Suprapubic skin (tissue), 4 donors: Measurements from ENCODE around the gene GZF1. TPM values are rescaled to one million over a fixed set of nuclear protein-coding genes. Genes with fewer than 3 reads are reported as not detected.

Experiments
- DNase-seq, 2 donors: peaks; one replicate each; pipeline ENCODE4 v3.0.0-alpha.2; 2019; ENCODE audit warnings: low spot score in 2 of 2
- H3K27ac ChIP-seq: fragments of 200-600 bp; sonication (generic); one replicate; pipeline ENCODE4 v1.5.1; 2019
- H3K27me3 ChIP-seq: fragments of 200-600 bp; sonication (generic); one replicate; pipeline ENCODE4 v1.5.1; 2019
- H3K36me3 ChIP-seq: fragments of 200-600 bp; sonication (generic); one replicate; pipeline ENCODE4 v1.5.1; 2019
- H3K4me1 ChIP-seq: fragments of 200-600 bp; sonication (generic); one replicate; pipeline ENCODE4 v1.5.1; 2019
- H3K4me3 ChIP-seq: fragments of 200-600 bp; sonication (generic); one replicate; pipeline ENCODE4 v1.5.1; 2019; ENCODE audit warnings: mild to moderate bottlenecking
- H3K9me3 ChIP-seq: fragments of 200-600 bp; sonication (generic); one replicate; pipeline ENCODE4 v1.5.1; 2019
- CTCF ChIP-seq, 2 donors: fragments of 200-600 bp in 1 of 2; fragments of 450-650 bp in 1 of 2; sonication (generic) in 1 of 2; IDR thresholded peaks; one replicate each; pipeline ENCODE4 v1.5.1; 2016 to 2019; ENCODE audit warnings: antibody characterized with exemption in 2 of 2, mild to moderate bottlenecking in 1 of 2, moderate library complexity in 1 of 2
- EP300 ChIP-seq: sonication (generic); formaldehyde crosslinking; IDR thresholded peaks from one replicate; pipeline ENCODE4 v1.6.1; 2017; ENCODE audit warnings: antibody characterized with exemption
- POLR2A ChIP-seq, 2 donors: fragments of 450-650 bp; IDR thresholded peaks; one replicate each; pipeline ENCODE4 v1.6.1; 2017; ENCODE audit warnings: antibody characterized with exemption in 2 of 2, mild to moderate bottlenecking in 2 of 2, moderate library complexity in 2 of 2
- POLR2AphosphoS5 ChIP-seq, 3 donors: sonication (generic); formaldehyde crosslinking; IDR thresholded peaks; one replicate each; pipeline ENCODE4 v1.6.1; 2017; ENCODE audit warnings: antibody characterized with exemption in 3 of 3
- WGBS: methylation state at CpG from one replicate; pipeline ENCODE4 v1.1.5; 2018; 5-methylcytosine and 5-hydroxymethylcytosine counted together
- total RNA-seq, 4 donors: library from RNA; depleted of rRNA; stranded (reverse); fragments of >200 nt; gene quantifications; one replicate each; pipeline ENCODE4 v1.1.0, GENCODE V29; 2016

GZF1 gene
- total RNA-seq, 4 donors from 2014 or later = 11.1 to 19.1 (median 15.2) TPM

- H3K9me3 ChIP-seq = no peaks in the 10 kb centered on the region
- no peaks in the 10 kb centered on the region for H3K36me3 ChIP-seq
- TF ChIP-seq CTCF (IDR thresholded peaks at IDR 0.05) = no peak
- no peak for TF ChIP-seq EP300
- TF ChIP-seq POLR2A (IDR thresholded peaks at IDR 0.05) = no peak
- no peak for TF ChIP-seq POLR2AphosphoS5 (IDR thresholded peaks at IDR 0.05)
- no peak overlapping the region for H3K27ac ChIP-seq
- no peak for DNase-seq
- no peak overlapping the region for H3K4me3 ChIP-seq
- H3K27me3 ChIP-seq = no peaks in the 10 kb centered on the region
- 81% methylated on average over 5 of the region's 5 CpGs for WGBS
- peaks cover 8% of the 10 kb centered on the region for H3K4me1 ChIP-seq
Observed at GRCh38 chr20:23317081-23317480, 44.9 kb upstream of the GZF1 start.

GRCh38 chr20:23318347-23318746 is 43.6 kb upstream of the GZF1 start:
- Histone ChIP-seq H3K27ac (no peak overlapping the region), H3K4me1 (peaks cover 8% of the 10 kb centered on the region), H3K4me3 (no peak overlapping the region), H3K9me3 (no peaks in the 10 kb centered on the region), H3K27me3 (no peaks in the 10 kb centered on the region), H3K36me3 (no peaks in the 10 kb centered on the region)
- no peak for DNase-seq
- 69% methylated on average over 5 of the region's 5 CpGs for WGBS
- TF ChIP-seq POLR2A (IDR thresholded peaks at IDR 0.05) (no peak), EP300 (no peak), POLR2AphosphoS5 (IDR thresholded peaks at IDR 0.05) (no peak), CTCF (IDR thresholded peaks at IDR 0.05) (no peak)

GRCh38 chr20:23320317-23320716 is 41.7 kb upstream of the GZF1 start:
- Histone ChIP-seq H3K27me3 (no peaks in the 10 kb centered on the region), H3K36me3 (no peaks in the 10 kb centered on the region), H3K4me1 (peaks cover 4% of the 10 kb centered on the region), H3K27ac (no peak overlapping the region), H3K9me3 (no peaks in the 10 kb centered on the region), H3K4me3 (no peak overlapping the region)
- 82% methylated on average over 7 of the region's 8 CpGs for WGBS
- DNase-seq = no peak
- no peak for TF ChIP-seq POLR2AphosphoS5 (IDR thresholded peaks at IDR 0.05)
- peak in 1 of 2 donors; percentile 41 for TF ChIP-seq CTCF (IDR thresholded peaks at IDR 0.05)

GRCh38 chr20:23325107-23325506 is 36.9 kb upstream of the GZF1 start:
- no peaks in the 10 kb centered on the region for H3K36me3 ChIP-seq
- H3K4me3 ChIP-seq = no peak overlapping the region
- no peaks in the 10 kb centered on the region for H3K27me3 ChIP-seq
- H3K9me3 ChIP-seq = no peaks in the 10 kb centered on the region
- 85% methylated on average over 3 of the region's 3 CpGs for WGBS
- no peak overlapping the region for H3K27ac ChIP-seq
- DNase-seq = no peak
- TF ChIP-seq POLR2A (IDR thresholded peaks at IDR 0.05) (no peak), POLR2AphosphoS5 (IDR thresholded peaks at IDR 0.05) (no peak), CTCF (IDR thresholded peaks at IDR 0.05) (no peak), EP300 (no peak)
- H3K4me1 ChIP-seq = no peaks in the 10 kb centered on the region

- Histone ChIP-seq H3K27me3 (no peaks in the 10 kb centered on the region), H3K9me3 (peaks cover 3% of the 10 kb centered on the region), H3K36me3 (no peaks in the 10 kb centered on the region), H3K4me1 (no peaks in the 10 kb centered on the region), H3K4me3 (no peak overlapping the region), H3K27ac (no peak overlapping the region)
- 60% methylated on average over 1 of the region's 8 CpGs for WGBS
- DNase-seq = no peak
- TF ChIP-seq EP300 (no peak), CTCF (IDR thresholded peaks at IDR 0.05) (no peak), POLR2A (IDR thresholded peaks at IDR 0.05) (no peak), POLR2AphosphoS5 (IDR thresholded peaks at IDR 0.05) (no peak)
Observed at GRCh38 chr20:23326774-23327173, 35.2 kb upstream of the GZF1 start.
